DMS79 treated with DMSO at 0.1 percent for 48 hours (cell line): ENCODE measurements around the gene BCL7A.
A peak's percentile ranks its signal among the peaks of the same experiment; 100 is the strongest.

Experiments used
- DNase-seq: peaks from one replicate; lab custom pipeline; 2025; lab: John Stamatoyannopoulos, UW

The BCL7A gene

DNA sequence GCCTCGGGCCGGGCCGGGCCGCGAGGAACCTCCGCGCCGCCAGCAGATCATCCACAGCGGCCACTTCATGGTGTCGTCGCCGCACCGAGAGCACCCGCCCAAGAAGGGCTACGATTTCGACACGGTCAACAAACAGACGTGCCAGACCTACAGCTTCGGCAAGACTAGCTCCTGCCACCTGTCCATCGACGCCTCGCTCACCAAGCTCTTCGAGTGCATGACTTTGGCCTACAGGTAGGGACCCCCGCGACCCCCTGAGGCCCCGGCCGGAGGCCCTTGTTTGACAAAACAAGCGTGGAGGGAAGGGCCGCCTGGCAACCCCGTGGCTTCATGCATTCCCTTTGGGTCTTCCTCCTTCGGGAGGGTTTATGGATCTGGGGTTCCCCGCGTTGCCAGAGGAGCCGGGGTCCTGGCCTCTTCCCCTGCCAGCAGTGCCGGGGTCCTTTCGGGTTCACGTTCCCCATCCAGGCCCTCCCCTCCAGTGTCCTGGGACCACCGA is 57.4 kb downstream of the BCL7A start:
- no peak for DNase-seq

DNA sequence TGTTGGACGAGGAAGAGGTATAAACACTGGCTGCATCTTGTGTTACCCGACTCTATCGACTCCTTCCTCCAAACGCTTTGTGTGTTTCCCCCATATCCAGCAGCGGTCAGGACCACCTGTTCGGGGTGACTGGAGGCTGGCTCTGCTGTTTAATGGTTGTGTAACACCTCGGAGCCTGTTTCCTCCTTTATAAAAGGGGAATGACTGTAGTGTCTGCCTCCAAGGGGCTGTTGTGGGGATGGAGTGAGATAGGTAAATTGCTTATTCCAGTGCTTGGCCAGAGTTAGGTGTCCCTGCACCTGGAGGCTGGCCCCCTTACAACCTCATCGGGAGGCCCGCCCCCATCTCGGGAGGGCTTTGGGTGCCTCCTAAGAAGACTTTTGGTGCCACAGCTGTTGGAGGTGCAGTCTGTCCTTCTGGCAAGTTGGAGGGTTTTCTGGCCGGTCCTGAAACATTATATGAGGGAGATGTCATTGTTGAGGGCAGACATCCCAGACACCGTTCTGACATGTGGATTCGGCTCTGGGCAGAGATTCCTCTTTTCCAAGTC is 57.9 kb downstream of the BCL7A start:
- peak; percentile 29 for DNase-seq

DNA sequence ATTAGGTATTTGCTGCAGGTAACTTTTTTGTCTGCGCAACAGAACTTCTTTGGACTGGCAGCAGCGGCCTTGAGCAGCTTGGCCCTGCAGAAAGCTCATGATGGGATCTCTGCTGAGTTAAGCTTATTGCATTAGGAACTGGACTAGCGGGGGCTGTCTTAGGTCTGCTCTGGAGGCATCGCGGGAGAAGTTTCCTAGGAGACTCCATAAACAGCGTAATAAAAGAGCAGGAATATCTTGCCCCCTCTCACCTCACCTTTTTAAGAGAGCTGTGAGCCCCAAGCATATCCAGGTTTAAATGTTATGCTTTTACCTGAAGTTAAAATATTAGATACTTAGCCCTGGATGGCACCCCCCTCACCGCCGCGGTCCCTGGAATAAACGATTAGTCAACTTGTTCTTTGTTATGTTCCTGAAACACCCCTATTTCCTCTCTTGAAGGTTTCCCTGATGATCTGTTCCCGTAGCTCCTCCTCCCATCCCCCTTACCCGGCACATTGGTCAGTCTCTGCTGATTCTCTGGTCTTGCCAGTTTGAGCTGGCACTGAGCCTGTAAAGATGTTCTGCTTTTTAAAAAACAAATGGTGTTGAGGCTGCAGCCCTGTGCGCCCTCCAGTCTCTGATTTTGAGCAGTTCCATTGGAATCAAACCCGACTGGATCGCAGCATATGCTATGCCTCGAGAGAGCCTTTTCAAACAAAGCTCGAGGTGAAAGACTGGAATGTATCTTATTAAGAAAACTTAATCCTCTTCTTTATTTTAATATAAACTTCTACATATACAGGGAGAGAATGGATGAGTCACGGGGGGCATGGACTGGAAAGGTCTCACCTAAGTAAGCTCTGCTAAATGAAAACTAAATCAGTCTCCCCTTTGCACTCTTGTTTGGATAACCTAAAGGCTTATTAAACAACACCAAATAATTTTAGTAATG is 58.7 kb downstream of the BCL7A start:
- DNase-seq = peak; percentile 53

DNA sequence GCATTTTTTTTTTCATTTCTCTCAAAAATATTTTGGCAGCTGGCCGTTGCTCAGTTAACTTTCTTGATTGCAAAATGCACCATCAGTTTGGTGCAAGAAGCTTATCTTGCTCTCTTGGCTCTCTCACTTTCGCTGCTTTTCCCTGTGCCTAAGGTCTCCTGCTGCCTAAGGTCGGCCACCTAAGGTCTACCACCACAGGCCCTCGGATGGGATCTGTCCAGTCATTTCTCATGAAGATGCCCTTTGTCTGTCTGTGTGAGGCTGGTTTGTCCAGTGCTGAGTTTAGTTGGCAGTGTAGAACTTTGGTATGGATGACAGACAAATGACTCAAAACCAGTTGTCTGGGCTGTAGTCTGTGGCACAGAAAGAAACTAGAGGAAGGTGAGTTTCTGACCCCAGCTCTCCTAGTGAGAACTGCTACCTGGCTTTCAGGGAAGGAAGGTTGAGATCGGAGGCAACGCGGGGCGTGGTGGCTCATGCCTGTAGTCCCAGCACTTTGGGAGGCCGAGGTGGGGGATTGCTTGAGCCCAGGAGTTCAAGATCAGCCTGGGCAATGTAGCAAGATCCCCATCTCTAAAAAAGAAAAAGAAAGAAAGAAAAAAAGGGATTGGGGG is 59.5 kb downstream of the BCL7A start:
- no peak for DNase-seq

DNA sequence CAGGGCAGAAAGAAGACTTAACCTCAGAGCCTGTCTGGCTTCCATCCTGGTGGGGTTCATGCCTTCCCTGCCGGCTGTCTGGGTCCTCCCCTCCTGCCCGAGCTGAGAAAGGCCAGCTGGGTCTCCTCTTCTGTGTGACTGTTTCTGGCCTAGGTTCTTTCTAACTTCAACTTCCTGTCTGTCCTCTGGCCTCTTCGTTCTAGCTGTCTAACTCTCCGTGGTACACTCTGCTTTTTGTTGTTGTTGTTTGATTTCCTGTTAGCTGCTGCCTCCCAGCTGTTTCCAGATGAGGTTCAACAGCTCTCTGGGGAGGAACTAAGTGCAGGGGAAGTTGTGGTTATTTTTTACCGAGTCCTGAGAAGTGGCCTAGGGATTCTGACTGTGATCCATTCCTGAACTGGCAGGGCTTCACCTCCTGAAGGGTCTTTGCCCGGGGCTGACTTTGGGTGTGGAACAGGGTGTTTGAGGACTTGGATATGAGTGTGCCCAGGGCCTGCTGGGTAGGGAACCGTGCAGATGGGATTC is 60.1 kb downstream of the BCL7A start:
- DNase-seq = peak; percentile 53

DNA sequence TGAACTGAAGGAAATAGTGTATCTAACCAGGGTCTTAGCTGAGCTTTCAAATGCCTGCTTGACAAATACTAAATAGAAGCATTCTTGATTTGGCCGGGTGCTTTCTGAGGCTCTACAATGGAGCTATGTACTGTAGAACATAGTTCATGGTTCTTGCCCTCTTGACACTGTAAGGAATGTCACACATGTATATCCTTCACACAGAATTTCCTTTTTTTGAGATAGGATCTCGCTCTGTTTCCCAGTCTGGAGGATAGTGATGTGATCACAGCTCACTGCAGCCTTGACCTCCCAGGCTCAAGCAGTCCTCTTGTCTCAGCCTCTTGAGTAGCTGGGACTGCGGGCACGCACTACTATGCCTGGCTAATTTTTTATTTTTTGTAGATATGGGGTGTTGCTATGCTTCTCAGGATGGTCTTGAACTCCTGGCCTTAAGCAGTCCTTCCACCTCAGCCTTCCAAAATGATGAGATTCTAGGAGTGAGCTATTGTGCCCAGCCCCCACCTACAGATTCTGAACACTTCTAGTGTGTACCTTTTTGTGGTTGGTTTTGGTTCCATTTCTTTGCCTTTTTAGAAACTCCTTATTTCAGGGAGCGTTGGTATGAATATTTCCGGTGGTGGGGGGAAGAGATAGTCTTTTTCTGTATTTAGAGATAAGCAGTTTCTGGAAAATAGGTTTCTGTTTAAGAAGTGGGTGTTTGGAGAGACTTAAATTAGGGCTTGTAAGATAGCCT is 61.1 kb downstream of the BCL7A start:
- no peak for DNase-seq

DNA sequence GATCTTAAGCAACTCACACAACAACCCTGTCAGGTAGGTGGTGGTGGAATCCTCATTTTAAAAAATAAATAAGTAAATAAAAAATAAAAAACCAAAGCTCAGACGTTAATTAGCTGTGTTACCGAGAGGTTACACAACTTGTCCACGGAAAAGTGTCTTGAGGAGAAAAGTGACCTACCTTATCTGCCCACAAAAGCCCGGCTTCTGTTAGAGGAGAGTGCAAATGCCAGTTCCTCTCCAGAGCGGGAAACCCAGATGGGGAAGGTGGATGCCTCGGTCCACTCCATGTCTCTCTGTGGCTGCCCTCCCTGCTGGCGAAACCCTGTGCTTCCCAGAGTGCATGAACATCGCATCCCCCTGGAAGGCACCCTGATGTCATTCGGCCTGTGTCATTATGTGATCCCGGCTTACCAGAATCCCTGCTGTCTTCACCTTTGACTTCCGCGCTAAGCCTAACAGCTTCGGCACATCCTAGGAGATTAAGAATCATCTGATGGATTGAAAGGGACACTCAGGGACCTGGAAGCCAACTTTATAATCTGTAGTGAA is 63.2 kb downstream of the BCL7A start:
- no peak for DNase-seq

DNA sequence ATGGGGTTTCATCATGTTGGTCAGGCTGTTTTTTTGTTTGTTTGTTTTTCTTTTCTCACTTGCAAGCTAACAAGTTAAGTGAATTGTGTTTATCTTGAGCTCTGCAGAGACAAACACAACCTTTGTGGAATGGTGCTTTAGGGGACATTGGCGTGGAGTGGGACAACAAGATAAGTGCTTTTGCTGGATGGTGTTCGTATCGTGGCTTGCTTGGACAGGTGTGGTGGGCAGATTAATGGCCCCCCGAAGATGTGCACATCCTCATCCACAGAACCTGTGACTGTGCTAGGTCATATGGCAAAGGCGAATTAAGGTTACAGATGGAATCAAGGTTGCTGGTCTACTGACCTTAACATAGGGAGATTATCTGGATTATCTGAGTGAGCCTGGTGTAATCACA is 63.9 kb downstream of the BCL7A start:
- no peak for DNase-seq

DNA sequence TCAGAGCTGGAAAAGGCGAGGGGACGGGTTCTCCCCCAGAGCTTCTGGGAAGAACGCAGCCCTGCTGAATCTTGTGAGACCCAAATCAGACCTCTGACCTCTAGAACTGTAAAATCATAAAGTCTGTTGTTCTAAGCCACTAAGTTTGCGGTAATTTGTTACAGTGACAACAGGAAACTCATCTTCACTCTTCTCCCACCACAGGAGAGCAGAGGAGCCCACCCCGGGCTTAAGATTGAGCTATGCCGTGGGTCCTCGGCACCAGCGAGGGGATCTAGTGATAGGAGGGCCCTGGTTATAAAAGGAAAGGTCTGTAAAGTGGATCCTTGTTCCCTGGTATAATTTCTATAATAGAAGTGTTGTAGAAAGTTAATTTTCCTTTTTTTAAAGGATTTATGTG is 64.4 kb downstream of the BCL7A start:
- no peak for DNase-seq

DNA sequence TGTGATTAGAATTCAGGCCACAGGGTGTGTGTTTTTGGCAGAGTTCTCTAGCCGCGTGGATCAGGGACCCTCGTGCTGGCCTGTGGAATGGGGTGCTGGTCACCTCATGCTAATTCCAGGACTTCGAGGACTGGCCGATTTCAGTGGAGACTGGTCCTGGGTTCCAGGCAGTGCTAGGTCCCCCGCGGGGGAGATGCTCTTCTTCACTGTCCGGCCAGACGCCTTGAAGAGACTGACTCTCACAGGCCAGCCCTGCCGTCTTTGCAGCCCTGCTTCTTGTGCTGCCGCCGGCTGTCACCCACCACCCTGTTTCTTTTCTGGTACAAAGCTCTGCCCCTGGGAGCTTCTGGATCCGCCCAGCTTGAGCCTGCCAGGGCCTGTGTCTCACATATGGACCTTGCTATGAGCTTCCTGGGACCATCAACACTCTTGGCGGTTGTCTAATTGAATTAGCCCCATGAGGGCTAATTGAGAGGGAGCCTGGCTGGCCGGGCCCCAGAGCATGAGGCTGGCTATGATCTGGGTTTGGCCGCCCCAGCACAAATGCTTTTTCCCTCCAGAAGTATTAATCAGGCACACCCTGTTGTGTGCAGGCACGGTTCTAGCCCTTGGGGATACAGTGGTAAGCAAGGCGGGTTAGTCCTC is 65.1 kb downstream of the BCL7A start:
- DNase-seq = no peak

DNA sequence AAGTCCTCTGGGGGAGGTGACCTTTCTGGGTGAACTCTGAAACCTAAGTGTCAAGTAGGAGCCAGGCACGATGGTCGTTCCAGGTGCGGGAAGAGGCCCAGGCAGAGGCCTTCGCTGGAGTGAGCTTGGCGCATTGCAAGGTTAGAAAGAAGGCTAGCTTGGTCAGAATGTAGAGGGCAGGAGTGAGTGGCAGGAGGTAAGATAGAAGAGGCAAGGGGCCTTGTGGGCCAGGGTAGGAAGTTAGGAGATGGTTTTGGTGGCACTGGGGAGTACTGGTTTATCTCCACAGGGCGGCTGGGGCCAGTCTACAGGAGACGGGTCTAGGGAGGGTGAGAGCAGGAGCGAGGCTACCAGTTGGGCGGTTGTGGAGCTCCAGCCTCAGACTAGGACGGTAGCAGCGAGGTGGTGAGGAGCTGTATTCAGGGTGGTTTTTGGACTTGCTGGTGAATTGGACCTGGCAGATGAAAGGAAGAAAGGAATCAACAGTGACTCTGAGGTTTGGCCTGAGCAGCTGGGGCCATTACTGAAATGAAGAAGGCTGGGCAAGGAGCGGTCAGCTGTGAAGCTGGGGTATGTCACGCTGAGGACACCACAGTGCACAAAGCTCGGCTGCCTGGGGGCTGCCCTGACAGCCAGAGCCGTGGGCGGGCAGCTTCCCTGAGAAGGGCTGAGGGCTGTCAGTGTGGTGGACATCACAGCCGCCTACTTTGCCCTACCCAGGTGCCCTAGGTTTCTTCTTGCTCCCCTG is 65.9 kb downstream of the BCL7A start:
- no peak for DNase-seq

DNA sequence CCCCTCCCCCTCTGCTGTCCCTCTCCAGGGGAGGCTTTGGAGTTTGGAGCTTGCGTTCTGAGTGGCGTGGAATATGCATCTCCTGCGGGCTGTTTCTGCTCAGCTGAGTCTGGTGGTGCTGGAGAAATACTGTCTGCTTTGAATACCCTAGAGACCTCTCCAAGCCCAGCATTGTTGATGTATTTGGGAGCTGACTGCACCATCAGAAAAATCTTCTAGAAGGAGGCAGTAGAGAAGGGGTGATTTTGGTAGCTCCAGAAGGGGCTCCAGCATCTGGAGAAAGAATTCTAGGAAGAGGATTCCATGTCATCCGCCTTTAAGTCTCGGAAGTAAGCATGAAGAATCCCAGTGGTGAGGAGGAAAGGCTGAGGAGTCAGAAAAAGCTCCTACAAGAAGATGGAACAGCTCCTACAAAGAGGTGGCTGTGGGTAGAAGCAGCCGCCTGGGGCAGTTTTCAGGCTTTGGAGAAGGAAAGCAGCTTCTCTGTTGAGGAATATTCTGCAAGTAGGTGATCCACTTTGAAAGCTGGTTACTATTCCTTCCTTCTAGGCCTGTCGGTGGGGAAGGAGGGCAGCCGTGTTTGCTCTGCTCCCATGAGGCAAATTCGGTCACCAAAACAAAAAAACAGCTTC is 66.6 kb downstream of the BCL7A start:
- no peak for DNase-seq

DNA sequence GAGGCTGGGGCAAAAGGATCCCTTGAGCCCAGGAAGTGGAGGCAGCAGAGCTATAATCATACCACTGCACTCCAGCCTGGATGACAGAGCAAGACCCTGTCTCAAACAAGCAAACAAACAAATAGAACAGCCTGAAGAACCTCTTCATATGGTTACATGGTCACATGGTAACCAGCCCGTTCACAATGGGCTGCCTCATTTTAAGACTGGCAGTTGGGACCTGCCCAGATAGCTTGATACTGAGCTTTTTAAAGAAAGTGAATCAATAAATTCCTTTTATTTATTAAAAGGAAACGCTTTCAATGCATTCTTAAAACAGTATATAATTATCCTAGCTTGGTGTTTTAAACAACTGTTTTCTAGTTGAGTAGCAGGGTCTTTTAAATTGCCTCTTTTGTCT is 67.4 kb downstream of the BCL7A start:
- DNase-seq = peak; percentile 40

DNA sequence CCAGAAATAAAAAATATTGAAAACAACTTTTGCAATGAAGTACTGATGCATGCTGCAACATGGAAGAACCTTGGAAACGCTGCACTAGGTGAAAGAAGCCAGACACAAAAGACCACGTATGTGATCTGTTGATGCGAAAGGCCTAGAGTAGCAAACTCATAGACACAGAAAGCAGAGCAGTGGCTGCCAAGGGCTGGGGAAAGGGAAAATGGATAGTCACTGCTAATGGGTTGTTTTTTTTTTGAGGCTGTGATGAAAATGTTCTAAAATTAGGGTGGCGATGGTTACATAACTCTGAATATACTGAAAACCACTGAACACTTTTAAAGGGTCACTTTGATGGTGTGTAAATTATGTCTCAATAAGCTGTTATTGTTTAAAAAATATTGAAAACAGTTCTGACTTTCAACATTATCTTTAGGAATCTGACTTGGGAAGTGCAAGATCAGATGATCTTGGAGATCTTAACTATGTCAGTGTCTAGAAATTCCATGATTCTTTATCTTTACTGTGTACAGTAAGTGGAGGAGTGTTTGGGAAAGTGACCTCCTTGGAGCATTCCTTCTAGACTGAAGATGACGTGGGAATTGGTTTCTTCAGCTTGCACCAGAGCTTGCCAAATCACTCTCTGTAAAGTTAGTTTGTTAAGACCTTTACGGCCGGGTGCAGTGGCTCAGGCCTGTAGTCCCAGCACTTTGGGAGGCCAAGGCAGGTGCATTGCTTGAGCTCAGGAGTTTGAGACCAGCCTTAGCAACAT is 69.3 kb downstream of the BCL7A start:
- no peak for DNase-seq

DNA sequence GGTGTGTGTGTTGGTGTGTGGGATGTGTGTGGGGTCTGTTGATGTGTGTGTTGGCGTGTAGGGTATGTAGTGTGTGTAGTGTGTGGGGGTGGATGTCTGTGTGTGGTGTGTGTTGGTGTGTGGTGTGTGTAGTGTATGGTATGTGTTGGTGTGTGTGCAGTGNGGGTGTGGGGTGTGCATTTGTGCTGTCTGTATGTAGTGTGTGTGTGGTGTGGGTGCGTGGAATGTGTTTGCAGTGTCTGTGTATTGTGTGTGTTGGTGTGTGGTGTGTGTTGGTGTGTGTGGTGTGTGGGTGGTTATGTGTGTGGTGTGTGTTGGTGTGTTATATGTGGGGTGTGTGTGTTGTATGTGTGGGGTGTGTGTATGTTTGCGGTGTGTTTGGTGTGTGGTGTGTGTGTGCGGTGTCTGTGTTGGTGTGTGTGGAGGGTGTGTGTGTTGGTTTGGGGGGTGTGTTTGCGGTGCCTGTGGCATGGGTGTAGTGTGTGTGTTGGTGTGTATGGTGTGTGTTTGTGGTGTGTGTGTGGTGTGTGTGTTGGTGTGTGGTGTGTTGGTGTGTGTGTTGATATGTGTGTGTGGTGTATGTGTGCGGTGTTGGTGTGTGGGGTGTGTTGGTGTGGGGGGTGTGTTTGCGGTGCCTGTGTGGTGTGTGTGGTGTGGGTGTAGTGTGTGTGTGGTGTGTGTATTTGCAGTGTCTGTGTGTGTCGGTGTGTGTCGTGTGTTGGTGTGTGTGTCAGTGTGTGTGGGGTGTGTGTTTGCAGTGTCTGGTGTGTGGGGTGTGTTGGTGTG is 71.6 kb downstream of the BCL7A start:
- no peak for DNase-seq

DNA sequence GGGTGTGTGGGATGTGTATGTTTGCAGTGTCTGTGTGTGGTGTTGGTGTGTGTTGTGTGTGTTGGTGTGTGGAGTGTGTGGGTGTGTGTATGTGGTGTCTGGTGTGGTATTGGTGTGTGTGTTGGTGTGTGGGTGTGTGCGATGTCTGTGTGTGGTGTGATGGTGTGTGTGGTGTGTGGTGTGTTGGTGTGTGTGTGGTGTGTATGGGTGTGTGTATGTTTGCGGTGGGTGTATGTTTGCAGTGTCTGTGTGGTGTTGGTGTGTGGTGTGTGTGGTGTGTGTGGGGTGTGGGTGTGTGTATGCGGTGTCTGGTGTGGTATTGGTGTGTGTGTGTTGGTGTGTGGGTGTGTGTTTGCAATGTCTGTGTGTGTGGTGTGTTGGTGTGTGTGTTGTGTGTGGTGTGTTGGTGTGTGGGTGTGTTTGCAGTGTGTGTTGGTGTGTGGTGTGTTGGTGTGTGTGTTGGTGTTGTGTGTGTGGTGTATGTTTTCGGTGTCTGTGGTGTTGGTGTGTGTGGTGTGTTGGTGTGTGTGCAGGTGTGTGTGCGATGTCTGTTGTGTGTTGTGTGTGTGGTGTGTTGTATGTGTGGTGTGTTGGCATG is 72.6 kb downstream of the BCL7A start:
- DNase-seq = no peak

DNA sequence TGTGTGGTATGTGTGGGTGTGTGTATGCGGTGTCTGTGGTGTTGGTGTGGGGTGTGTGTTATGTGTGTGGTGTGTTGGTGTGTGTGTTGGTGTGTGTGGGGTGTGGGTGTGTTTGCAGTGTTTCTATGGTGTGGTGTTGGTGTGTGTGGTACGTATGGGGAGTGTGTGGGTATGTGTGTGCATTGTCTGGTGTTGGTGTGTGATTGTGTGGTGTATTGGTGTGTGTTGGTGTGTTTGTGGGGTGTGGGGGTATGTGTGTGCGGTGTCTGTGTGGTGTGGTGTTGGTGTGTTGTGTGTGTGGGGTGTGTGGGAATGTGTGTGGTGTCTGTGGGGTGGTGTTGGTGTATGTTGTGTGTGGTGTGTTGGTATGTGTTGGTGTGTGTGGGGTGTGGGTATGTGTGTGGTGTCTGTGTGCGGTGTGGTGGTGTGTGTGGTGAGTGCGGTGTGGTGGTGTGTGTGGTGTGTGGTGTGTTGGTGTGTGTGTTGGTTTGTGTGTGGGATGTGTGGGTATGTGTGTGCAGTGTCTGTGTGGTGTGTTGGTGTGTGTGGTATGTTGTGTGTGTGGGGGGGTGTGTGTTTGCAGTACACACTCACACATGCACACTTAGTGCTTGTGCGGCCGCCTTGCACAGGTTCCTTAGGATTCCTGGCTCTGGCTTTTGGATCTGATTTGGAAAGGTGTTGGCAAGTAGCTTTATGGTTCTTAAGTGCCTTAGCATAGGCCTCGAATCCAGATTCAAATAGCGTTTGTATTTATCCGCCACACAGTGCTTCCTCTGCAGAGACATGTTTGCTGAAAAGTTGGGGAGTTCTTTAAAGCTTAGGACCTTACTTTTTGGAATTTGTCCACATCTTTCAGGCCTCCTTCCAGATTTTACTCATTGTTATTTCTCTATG is 73.3 kb downstream of the BCL7A start:
- DNase-seq = peak; percentile 11
